Stimulated activated CD8-positive, alpha-beta memory T cell treated with anti-CD3 and anti-CD28 coated beads, Interleukin-4, amount 100 ng/mL, for 48 hours (primary cell): ENCODE results near the gene SLC2A13.
"Not testable (repeated sequence)": the region's sequence is repeated elsewhere in the genome, so short reads cannot be mapped to it uniquely, and the experiment has no call there.

Source experiments
- DNase-seq: peaks from one replicate; pipeline ENCODE4 v3.0.0-alpha.2; 2020

The SLC2A13 gene

DNA sequence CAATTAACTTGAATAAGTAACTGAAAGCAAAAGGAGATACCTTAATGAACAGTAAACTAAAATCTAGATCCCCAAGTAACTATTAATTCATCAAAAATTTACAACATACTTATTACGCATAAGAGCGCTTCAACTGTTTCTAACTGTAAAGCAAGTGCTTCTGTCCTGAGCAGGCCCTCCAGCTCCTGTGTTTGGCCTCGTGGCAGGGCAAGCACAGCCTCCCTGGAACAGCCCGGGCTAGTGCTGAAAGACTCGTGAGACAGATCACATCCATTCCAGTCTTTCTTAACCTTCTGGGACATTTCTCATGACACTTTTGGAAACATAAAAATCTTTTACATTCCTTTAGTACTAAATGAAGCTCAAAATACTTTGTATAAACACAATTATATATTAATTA lies 307.5 kb downstream of the SLC2A13 start:
- no peak for DNase-seq

DNA sequence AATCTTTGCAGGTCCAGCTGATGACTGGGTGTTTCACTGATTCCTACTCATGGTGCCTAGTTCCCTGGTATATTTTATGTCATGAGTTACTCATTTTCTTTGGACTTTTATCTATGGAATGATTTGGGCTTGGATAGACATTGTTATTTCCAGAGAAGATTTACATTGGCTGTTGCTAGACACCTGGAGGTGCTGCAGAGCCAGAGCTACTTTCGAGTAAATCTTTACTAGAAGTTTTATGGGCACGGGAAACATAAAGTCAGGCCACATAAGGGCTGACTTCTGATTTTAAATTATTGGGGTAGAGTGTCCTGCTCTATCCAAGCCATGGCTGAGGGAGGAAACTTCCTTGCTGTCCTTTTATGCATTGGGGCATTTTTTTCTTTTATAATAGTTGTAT lies 310.4 kb downstream of the SLC2A13 start:
- no peak for DNase-seq

DNA sequence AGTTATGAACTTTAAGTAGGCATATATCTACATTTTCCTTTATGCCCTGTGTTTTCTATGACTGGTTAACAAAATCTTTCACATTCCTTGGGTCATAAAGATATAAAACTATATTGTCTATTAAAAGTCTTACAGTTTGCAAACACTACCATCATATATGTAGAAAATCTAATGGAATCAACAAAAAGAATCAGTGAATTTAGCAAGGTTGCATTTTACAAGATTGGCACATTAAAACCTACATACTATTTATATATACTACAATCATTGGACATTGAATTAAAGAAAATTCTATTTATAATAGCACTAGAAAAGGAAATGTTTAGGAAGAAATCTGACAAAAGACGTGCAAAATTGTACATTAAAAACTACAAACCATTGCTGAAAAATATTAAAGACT lies 312.9 kb downstream of the SLC2A13 start:
- DNase-seq, result no peak

DNA sequence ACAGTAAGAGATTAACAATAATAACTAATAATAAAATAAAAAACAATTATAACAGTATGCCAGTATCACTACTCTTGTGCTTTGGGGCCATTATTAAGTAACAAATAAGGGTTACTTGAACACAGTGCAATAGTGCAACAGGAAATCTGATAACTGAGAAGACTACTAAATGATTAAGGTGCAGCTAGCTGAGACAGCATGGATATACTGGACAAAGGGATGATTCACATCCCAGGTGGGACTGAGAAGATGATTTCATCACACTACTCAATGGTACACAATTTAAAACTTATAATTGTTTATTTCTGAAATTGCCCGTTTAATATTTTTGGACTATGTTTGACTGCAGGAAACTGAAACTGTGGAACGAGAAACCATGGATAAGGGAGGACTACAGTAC lies 317.6 kb downstream of the SLC2A13 start:
- no peak for DNase-seq

DNA sequence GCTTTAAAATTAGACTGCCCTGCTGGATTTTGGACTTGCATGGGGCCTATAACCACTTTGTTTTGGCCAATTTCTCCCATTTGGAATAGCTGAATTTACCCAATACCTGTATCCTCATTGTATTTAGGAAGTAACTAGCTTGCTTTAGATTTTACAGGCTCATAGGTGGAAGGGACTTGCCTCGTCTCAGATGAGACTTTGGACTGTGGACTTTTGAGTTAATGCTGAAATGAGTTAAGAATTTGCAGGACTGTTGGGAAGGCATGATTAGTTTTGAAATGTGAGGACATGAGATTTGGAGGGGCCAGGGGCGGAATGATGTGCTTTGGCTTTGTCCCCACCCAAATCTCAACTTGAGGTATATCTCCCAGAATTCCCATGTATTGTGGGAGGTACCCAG lies 320.1 kb downstream of the SLC2A13 start:
- not testable (repeated sequence) for DNase-seq

DNA sequence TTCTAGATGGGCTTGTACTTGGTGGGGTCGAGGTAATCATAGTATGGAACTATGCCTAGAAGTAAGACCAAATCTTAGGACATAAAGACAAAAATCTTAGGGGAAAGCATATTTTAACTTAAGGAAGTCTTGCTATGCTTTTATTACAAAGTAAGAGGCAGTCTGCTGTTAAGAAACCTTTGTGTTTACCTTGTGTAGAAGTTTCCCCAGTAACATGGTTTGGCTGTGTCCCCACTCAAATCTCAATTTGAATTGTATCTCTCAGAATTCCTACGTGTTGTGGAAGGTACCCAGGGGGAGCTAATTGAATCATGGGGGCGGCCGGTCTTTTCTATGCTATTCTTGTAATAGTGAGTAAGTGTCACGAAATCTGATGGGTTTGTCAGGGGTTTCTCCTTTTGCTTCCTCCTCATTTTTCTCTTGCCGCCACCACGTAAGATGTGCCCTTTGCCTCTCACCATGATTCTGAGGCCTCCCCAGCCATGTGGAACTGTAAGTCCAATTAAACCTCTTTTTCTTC lies 323.8 kb downstream of the SLC2A13 start:
- DNase-seq, result no peak

DNA sequence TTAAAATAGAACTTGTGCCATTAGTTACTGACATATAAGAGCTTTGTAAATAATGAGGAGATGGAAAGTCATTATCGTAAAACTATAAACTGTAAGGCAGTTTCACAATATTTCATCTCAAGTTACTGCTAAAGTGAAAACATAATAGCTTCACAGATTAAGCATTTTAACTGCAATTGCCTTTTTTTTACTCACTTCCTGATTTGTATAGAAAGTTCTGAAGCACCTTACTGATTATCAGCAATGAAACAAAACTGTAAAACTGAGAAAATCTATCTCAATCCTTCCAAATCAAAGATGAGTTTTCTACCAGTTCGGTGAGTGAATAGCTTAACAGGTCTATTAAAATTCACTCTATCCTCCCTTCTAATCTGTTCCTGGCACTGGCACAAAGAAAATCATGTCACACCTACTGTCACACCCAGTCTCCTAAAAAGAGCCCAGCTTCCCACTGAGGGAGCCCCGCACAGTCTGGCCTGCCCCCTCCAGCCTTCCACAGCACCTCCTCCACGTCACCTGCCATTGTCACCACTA lies 324.9 kb downstream of the SLC2A13 start:
- DNase-seq, result no peak

DNA sequence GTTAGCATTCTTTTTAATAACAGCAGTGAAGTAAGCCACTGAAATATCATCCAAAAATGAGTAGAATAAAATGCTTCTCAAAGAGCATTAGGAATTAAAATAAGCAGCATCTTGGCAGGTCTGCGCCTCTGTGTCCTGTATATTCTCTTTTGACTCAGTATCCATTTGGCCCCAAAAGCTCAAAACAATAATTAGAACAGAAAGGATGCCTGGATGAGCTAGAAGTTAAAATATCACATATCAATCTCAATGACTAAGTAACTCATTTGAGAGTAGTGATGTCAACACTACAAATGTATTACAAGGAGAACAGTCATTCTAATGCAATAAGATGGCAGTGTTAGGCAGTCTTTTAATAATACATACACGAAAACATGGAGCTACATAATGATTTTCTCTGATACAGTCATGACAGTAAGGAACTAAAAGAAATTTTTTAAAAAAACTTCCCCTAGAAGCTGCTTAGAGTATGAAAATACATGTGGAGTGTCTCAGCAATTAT lies 325.4 kb downstream of the SLC2A13 start:
- DNase-seq, result no peak

DNA sequence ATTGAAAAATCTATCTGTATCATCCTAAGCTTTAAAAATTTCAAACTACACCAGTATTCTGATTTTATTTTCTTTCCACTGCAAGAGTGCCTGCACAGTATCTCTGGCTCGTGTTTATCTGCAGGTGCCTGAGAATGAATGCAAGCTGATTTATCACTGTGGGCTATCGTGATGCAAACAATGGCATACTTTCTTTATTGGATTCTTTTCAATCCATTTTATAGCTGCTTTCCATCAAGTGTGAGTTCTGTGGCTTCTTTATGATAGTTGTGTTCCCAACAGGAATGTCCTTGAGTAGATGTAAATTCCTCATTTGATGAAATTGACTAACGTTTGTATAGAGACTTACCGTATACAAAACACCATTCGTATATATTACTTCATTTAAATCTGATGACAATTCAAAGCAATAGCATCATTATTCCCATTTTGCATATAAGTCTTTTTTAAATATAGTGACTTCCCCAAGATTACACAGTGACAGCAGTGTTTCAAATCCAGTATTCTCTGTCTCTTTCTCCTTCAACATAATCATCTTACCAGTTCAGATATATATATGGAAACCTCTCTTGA lies 326.0 kb downstream of the SLC2A13 start:
- DNase-seq, result no peak

DNA sequence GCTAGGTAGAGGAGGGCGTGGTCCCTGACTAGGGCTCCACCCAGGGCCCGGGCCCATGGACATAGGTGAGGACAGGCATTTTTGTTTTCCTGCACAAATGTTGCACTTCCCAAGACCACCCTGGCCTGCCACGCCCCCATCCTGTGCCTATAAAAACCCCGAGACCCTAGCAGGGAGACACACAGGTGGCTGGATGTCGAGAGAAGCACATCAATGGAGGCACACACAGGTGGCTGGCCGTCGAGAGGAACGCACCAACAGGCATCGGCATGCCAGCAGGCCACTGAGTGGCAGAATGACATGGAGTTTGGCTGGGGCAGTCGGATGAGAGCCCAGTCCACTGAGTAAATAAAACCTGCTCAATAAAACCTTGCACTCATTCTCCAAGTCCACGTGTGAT lies 328.4 kb downstream of the SLC2A13 start:
- DNase-seq, result no peak

DNA sequence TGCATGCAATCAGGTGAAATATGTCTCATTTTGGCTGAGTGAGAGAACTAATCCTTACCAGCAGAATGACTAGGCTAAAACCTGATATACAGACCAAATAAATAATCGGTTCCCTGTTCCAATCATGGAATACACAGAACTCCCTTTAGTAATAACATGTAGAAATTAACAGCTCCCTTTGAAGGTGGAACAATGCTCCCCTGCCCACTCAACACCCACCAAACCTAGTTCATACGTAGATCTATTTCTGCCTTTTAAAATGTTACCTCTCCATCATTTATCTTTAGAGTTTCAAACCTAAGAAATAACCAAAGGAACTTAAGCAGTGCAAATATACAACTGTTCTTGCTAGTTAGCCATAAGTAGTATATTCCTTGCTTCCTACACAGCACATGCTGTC lies 332.6 kb downstream of the SLC2A13 start:
- DNase-seq, result no peak

DNA sequence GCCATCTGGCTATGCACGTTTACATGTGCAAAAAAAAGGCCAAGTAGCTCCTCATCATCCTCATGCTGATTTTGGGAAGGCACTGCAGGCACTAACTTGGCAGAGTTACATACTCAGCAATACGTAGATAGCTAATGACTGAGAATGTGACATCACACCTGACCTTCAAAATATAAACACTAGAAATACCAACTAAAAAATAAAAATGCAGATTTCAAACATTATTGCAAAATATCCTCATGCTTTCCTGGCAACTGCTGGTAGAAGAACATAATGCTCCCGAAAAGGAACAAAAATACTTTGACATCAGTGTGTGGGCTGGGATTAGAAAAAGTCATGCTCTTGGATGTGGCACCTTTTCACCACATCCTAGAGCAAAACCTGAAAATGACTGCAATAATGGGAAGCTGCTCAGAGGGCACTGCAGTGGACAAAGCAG lies 333.0 kb downstream of the SLC2A13 start:
- DNase-seq, result no peak

DNA sequence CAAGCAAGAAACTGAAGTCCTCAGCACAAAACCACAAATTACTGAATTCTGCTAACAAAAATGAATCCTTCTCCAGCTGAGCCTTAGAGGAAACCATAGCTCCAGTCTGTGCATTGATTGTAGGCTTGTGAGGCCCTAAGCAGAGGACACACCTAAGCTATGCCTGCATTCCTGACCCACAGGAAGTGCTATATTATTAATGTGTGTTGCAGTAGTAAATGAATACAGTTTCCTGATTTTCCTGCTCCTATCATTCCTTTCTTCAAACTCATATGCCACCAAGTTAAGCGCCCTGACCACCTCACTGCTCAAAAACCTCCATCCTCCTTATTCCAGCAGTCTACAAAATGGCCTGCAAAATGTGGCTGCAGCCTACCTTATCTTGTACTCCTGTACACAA lies 334.4 kb downstream of the SLC2A13 start:
- DNase-seq, result no peak

DNA sequence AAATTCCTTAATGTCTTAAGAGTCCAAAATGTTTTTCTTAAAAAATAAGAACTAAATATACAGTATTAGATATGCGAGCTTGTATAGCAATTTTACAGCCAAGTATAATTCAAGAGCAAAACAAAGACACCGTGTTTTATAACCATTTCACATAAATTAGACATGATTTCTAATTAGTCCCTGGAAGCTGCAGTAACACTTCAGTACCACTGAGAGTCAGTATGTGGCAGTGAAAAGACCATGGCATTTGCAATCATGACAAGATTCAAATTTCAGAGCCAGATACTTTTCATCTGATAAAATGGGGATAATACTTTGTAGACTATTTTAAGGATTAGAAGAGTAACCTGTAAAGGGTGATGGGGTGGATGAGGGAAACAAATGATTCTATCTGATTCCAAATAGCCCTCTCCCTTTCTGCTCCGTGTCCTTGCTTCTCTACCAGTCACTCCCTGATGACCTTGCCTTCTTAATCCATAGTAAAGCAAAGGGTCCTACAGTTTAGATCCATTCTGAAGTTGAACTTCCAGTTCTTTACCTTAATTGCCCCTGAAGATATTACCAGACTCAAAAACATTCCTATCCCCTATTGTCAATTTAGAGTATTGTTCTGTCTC lies 340.8 kb downstream of the SLC2A13 start:
- no peak for DNase-seq

DNA sequence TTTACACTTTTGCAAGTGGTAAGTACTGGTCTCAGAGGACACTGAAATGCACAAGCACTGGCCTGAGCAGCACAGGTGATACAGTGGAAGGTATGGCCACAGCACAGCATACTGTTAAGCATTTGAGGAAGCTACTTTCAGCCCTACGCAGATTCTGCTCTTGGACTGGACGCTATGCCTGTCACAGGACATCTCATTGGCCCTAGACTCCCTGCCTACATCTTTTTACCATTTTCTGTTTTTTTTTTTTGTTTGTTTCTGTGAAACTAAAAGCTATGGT lies 342.1 kb downstream of the SLC2A13 start:
- no peak for DNase-seq

DNA sequence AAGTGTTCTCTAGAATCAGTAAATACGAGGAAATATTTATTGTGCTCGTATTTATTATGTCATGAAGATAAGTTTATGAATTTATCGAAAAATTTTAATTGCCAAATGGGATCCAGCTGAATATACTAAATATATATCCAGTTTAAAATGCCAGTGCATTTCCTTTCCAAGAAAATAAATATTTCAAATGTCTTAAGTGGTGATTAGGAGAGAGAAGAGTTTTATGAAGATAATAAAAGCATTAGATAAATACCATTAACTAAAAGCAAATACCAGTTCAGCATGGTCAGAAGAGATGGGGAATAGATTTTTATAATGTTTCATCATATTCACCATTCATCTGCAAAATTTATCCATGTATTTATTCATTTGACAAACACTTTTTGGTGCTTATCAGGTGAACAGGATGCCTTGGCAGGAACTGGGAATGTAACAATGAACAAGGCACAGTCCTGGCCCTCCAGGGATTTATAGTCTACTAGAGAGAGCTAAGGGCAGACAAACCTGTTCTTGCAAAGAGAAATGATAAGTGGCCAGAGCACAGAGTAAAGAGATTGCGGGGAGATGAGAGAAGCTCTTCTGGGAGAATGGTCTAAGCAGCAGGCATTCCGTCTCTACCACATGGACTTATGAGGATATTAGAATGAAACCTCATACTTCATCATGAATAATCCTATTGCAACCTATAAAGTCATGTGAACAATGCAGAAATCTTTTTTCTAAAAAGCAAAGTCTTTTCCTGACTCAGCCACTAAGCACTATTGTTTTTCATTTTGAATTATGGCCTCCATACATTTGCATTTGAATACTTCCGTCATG lies 342.6 kb downstream of the SLC2A13 start:
- no peak for DNase-seq

DNA sequence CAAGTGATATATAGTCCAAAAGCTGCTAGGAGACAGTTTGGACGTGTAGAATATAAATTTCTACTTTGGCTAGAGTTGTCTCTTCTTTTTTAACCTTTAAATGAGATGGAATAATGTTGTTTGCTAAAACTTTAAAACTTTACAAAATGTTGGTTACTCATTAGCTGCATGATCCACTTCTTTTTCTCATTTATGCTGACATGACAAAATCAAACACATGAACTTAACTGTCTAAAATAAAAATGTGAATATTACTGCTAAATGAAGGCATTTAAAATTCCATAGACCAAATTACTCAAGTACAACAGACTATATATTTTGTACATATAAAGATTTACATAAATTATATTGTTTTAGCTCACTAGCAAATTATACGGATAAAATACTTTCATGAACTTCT lies 350.4 kb downstream of the SLC2A13 start:
- no peak for DNase-seq

DNA sequence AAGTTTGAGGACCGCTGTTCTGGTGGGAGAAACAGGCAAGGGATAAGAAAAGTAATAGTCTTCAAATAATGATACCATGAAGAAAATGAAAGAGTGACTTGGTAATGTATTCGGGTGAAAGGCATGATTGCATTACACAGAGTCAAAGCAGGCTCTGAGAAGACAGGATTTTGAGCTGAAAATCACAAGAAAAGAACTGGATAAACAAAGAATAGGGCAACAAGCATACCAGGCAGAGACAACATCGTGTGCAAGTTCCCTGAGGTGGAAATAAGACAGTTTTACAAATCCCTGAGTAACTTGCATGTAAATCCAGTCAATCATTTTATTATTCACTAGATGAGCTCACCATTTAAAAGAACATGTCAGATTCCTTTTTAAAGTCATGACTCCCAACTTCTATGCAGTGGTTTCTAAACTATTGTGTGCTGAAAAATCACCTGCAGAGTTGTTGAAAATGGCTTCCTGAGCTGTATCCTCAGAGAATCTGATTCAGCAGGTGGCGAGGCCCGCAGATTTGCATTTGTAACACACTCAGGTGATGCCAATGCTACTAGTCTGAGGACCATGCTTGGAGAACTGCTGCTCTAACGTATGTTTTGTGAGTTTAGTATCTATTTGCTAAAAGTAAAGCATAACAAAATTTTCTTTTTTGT lies 353.3 kb downstream of the SLC2A13 start:
- no peak for DNase-seq

DNA sequence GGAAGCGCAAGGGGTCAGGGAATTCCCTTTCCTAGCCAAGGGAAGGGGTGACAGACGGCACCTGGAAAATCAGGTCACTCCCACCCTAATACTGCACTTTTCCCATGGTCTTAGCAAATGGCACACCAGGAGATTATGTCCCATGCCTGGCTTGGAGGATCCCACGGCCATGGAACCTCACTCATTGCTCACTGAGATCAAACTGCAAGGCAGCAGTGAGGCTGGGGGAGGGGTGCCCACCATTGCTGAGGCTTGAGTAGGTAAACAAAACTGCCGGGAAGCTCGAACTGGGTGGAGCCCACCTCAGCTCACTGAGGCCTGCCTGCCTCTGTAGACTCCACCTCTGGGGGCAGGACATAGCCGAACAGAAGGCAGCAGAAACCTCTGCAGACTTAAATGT lies 359.7 kb downstream of the SLC2A13 start:
- DNase-seq, result not testable (repeated sequence)

DNA sequence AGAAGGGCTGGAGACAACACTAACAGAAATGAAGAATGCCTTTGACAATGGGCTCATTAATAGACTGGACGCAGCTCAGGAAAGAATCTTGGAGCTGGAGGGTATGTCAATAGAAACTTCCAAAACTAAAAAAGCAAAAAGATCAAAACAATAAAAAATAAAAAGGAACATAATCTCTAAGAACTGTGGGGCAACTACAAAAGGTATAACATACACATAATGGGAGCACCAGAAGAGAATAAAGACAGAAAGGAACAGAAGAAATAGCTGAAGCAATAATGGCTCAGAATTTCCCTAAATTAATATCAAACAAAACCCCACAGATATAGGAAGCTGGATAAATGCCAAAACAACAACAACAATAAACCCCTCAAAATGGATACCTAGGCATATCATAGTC lies 362.2 kb downstream of the SLC2A13 start:
- no peak for DNase-seq

DNA sequence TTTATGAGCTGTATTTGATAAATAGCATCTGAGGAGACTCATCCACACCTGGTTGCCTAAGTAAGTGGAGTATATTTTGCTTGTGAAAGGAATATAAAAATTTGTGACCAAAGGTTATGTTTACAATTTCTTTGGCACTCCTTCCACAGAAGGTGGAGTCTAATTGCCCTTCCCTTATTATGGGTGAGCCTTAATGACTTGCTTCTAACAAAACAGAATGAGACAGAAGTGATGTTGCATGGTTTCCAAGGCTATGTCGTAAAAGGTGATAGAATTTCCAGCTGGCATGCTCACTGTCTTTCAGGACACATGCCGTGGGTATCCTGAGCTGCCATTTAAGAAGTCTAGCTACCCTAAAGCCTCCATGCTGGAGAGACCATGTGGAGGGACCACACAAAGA lies 369.5 kb downstream of the SLC2A13 start:
- no peak for DNase-seq

DNA sequence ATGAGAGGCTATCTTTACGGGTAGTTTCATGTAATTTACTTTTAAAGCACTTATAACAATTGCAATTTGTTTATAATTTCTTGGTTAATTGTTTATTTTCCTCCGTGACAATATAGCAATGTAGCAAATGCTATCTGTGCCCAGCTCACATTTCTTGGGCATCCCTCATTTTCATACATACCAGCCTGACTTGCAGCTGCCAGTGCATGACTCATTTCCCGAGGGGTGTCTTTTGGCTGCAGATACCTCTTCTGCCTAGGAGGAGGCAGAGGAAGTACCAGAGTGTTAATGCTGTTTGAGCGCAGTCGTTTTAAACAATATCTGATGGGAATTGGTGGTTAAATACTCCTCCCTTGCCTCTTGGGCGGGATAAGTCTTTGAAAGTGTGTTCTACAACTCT lies 382.1 kb downstream of the SLC2A13 start:
- DNase-seq, result no peak

DNA sequence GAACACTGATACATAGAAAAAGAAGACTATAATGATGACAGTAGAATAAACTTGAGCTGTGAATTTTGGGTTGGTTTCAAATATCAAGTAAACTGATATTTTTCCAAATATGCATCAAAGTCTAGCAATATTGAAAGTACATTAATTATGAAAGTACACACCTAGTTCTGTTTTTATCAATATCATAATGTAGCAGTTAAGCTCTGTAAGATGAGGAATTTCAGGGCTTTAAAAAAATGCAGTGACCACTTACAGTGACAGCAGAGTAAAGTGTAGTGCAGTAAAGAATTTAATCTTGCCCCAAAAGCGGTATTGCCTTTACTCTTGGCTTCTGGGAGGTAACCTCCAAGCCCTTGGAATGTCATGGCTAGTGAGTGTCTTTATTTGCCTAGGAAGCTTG lies 383.4 kb downstream of the SLC2A13 start:
- DNase-seq, result no peak
